Thoracic aorta (tissue), 2 donors: ENCODE measurements around the gene NAXE. TPM values are rescaled to one million over a fixed set of nuclear protein-coding genes. Genes with fewer than 3 reads are reported as not detected.
"Not testable (repeated sequence)": the region's sequence is repeated elsewhere in the genome, so short reads cannot be mapped to it uniquely, and the experiment has no call there.

Experiments used
- ATAC-seq: fragments of 150-250 bp; one replicate; pipeline ENCODE4 v1.8.0; 2017; ENCODE audit warnings: low read depth; ENCODE audit not compliant: insufficient number of reproducible peaks, low FRiP score
- DNase-seq: peaks from one replicate; pipeline ENCODE4 v3.0.0-alpha.2; 2020; ENCODE audit warnings: low spot score
- H3K27ac ChIP-seq, 2 donors: fragments of 200-600 bp; sonication (generic); 1 replicate in 1 of 2; 2 replicates in 1 of 2; pipeline ENCODE4 v1.5.1; 2016; ENCODE audit warnings: mild to moderate bottlenecking in 2 of 2, moderate library complexity in 2 of 2
- H3K27me3 ChIP-seq: fragments of 200-600 bp; sonication (generic); replicated peaks from 2 replicates; pipeline ENCODE4 v1.6.0; 2016; ENCODE audit warnings: mild to moderate bottlenecking; ENCODE audit not compliant: insufficient read depth
- H3K36me3 ChIP-seq: fragments of 200-600 bp; sonication (generic); one replicate; pipeline ENCODE4 v1.5.1; 2016
- H3K4me1 ChIP-seq, 2 donors: fragments of 200-600 bp; sonication (generic); 1 replicate in 1 of 2; 2 replicates in 1 of 2; pipeline versions ENCODE4 v1.5.1 to v1.6.0; 2016; ENCODE audit warnings: low read depth in 2 of 2, mild to moderate bottlenecking in 1 of 2; ENCODE audit not compliant: control insufficient read depth in 1 of 2
- H3K4me3 ChIP-seq: fragments of 200-600 bp; sonication (generic); 2 replicates; pipeline ENCODE4 v1.5.1; 2016; ENCODE audit warnings: mild to moderate bottlenecking
- H3K9me3 ChIP-seq: fragments of 200-600 bp; sonication (generic); 2 replicates; pipeline ENCODE4 v1.5.1; 2016
- total RNA-seq, 2 donors: library from RNA; depleted of rRNA; stranded (reverse); fragments of >200 nt; gene quantifications; one replicate each; pipeline versions ENCODE4 v1.1.0 to v1.2.3, GENCODE V29; 2016
- TF ChIP-seq, protein P1 (sequence below): fragments of 200-600 bp; sonication (generic); IDR thresholded peaks from one replicate; pipeline ENCODE4 v1.5.1; 2019; ENCODE audit warnings: antibody characterized with exemption

NAXE gene
- total RNA-seq, 2 donors from 2014 or later = 38.3 to 66.5 TPM

DNA sequence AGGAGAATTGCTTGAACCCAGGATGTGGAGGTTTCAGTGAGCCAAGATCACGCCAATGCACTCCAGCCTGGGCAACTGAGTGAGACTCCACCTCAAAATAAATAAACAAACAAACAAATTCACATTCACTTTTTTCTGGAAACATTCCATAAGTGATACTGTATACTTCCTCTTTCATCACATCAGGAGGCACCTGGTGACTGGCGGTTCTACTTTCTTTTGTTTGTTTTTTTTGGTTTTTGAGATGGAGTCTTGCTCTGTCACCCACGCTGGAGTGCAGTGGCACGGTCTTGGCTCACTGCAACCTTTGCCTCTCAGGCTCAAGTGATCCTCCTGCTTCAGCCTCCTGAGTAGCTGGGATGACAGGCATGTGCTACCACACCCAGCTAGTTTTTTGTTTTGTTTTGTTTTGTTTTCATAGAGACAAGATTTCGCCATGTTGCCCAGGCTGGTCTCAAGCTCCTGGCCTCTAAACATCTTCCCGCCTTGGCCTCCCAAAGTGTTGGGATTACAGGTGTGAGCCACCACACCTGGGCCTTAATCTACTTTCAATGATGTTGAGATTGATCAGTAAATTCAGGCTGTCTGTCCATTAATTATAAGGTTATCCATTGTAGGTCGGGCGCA is 38.4 kb downstream of the NAXE start:
- TF ChIP-seq, protein P1, sequence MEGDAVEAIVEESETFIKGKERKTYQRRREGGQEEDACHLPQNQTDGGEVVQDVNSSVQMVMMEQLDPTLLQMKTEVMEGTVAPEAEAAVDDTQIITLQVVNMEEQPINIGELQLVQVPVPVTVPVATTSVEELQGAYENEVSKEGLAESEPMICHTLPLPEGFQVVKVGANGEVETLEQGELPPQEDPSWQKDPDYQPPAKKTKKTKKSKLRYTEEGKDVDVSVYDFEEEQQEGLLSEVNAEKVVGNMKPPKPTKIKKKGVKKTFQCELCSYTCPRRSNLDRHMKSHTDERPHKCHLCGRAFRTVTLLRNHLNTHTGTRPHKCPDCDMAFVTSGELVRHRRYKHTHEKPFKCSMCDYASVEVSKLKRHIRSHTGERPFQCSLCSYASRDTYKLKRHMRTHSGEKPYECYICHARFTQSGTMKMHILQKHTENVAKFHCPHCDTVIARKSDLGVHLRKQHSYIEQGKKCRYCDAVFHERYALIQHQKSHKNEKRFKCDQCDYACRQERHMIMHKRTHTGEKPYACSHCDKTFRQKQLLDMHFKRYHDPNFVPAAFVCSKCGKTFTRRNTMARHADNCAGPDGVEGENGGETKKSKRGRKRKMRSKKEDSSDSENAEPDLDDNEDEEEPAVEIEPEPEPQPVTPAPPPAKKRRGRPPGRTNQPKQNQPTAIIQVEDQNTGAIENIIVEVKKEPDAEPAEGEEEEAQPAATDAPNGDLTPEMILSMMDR = no peak
- no peaks in the 10 kb centered on the region for H3K9me3 ChIP-seq
- no peak overlapping the region for H3K27ac ChIP-seq
- H3K4me3 ChIP-seq = no peak overlapping the region
- ATAC-seq (no peak), DNase-seq (no peak)
- H3K36me3 ChIP-seq = no peaks in the 10 kb centered on the region
- peaks cover 7 to 10% of the 10 kb centered on the region in 2 donors for H3K4me1 ChIP-seq
- no peaks in the 10 kb centered on the region for H3K27me3 ChIP-seq

DNA sequence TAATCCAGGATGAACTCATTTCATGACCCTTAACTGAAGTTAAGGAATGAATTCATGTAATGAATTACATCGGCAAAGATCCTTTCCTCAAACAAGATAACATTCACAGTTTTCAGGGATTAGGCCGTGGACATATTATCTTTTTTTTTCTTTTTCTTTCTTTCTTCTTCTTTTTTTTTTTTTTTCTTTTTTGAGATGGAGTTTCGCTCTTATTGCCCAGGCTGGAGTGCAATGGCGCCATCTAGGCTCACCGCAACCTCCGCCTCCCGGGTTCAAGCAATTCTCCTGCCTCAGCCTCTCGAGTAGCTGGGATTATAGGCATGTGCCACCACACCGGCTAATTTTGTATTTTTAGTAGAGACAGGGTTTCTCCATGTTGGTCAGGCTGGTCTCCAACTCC is 39.6 kb downstream of the NAXE start:
- not testable (repeated sequence) for DNase-seq, H3K27ac ChIP-seq, H3K4me3 ChIP-seq, H3K36me3 ChIP-seq, H3K27me3 ChIP-seq, H3K4me1 ChIP-seq, H3K9me3 ChIP-seq, ATAC-seq

DNA sequence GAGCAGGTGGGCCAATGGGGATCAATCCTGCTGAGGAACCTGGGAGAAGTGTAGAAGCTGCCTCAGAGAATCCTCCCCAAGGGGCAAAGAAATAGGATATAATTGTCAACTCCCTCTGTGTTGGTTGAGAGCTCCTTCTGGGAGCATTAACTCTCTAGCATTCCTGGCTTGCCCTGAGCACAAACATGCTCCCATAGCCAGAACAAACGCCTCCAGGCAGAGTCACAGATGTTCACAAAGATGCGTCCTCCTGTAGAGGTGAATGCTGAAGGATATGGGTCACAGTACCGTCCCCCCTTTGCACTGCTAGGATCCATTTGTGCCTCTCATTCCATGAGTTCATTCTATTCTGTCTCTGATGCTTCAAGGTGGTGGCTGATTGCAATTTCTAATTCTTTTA is 40.8 kb downstream of the NAXE start:
- no peak for DNase-seq
- Histone ChIP-seq H3K9me3 (no peaks in the 10 kb centered on the region), H3K4me1 (no peaks in the 10 kb centered on the region), H3K27me3 (no peaks in the 10 kb centered on the region), H3K36me3 (no peaks in the 10 kb centered on the region), H3K4me3 (no peak overlapping the region), H3K27ac (no peak overlapping the region)
- ATAC-seq = no peak
- TF ChIP-seq, protein P1 = no peak

DNA sequence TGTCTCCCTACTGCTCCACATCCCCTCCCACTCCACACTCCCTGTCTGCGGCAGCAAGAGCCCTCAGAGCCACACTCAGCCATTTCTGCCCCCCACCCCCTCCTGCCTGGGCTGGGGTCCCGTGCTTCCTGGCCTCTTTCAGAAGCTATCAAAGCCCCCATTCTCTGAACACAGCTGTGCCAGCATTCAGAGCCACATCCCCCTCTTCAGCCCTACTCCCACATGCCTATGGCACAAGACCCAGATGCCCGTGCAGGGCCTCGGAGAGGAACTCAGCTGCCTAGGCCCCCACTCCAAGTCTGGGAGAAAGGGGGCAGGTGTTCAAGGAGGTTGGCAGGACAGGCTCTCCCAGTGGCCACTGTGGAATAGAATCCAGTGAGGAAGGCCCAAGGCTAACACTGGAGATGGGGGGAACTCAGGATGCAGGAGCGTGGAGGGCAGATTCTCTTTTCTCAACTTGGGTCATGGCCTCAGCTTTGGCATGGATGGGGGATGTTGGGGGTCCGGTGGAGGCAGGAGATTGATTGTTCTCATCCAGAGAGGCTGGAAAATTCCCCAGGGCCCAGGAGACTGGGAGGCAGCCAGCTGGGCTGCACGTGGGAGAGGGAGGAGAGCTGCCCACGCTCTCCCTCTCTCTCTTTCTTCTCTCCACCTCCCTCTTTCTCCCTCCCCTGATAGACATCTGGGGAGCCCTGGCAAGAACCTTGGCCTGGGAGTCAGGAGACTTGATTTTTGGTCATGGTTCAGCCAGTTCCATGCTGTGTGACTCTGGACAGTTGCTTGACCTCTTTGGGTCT is 46.8 kb downstream of the NAXE start:
- no peak for ATAC-seq
- Histone ChIP-seq H3K27ac (no peak overlapping the region), H3K36me3 (no peaks in the 10 kb centered on the region), H3K4me3 (no peak overlapping the region), H3K27me3 (peaks cover 16% of the 10 kb centered on the region), H3K9me3 (no peaks in the 10 kb centered on the region), H3K4me1 (peaks cover 8 to 10% of the 10 kb centered on the region in 2 donors)
- TF ChIP-seq, protein P1 = no peak
- no peak for DNase-seq

DNA sequence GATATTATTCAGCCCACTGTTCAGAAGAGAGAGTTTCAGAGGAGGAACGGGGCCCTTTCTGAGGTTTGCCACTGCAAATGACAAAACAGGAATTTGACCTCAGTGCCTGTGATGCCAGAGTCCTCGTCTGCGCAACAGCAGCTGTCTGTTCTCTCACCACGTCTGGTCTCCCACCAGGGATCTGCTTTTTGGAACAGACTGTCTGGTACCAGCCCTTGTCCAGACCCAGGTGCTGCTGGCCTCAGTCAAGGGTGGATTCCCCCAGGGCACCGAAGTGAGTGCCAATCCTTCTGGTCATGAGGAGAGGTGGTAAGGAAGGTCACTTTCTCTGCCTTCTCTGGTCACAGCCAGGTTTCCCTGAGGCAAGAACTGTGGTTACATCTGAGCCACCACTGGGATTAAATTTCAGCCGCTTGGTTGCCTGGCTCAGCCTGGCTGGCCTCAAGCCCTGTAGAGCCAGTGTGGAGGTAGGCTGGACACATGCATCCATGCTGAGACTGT is 48.1 kb downstream of the NAXE start:
- H3K27ac ChIP-seq = no peak overlapping the region
- DNase-seq (no peak), ATAC-seq (no peak)
- H3K4me1 ChIP-seq = peaks cover 8 to 10% of the 10 kb centered on the region in 2 donors
- H3K4me3 ChIP-seq = no peak overlapping the region
- no peaks in the 10 kb centered on the region for H3K9me3 ChIP-seq
- H3K36me3 ChIP-seq = no peaks in the 10 kb centered on the region
- TF ChIP-seq, protein P1 = no peak
- H3K27me3 ChIP-seq = peaks cover 16% of the 10 kb centered on the region
